ENCODE measurements around the gene PSG11.
"Not testable (repeated sequence)": the region's sequence is repeated elsewhere in the genome, so short reads cannot be mapped to it uniquely, and the experiment has no call there.

PSG11 gene

GRCh38 chr19:43022098-43022497 lies 4.2 kb downstream of the PSG11 start:
- not testable (repeated sequence) for H3K9me3 ChIP-seq (ENCODE audit: control insufficient read depth, low read length); H3K27me3 ChIP-seq (ENCODE audit: control insufficient read depth, insufficient read depth, low read length); H3K4me3 ChIP-seq (ENCODE audit: low read length); H3K36me3 ChIP-seq (ENCODE audit: control insufficient read depth, insufficient read depth, low read length); H3K4me1 ChIP-seq (ENCODE audit: control insufficient read depth, insufficient read depth, low read length); H3K9ac ChIP-seq (ENCODE audit: low read length)

GRCh38 chr19:43021629-43022028 lies 4.6 kb downstream of the PSG11 start:
- H3K36me3 ChIP-seq (ENCODE audit: control insufficient read depth, insufficient read depth, low read length); H3K9ac ChIP-seq (ENCODE audit: low read length); H3K4me1 ChIP-seq (ENCODE audit: control insufficient read depth, insufficient read depth, low read length); H3K9me3 ChIP-seq (ENCODE audit: control insufficient read depth, low read length); H3K4me3 ChIP-seq (ENCODE audit: low read length); H3K27me3 ChIP-seq (ENCODE audit: control insufficient read depth, insufficient read depth, low read length): not testable (repeated sequence)

DNA sequence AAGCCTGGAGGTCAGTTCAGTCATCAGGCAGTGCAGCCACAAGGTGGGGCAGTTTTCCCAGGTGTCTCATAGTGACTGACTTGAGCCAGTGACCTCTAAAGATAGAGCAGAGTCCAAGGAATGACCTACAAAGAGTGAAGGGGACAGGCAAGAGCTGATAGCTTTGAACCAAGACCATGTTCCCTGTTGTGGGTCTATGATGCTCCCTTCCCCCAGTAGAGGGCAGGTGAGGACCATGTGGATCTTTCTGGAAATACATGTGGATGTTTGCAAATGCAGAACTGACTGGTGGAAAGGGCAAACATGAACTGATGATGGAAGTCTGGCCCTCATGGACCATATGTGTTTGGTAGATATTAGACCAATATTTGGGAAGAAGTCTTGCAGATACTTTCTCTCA lies 6.7 kb downstream of the PSG11 start:
- not testable (repeated sequence) for H3K9me3 ChIP-seq (ENCODE audit: control insufficient read depth, low read length); H3K4me3 ChIP-seq (ENCODE audit: low read length); H3K36me3 ChIP-seq (ENCODE audit: control insufficient read depth, insufficient read depth, low read length); H3K27me3 ChIP-seq (ENCODE audit: control insufficient read depth, insufficient read depth, low read length); H3K9ac ChIP-seq (ENCODE audit: low read length); H3K4me1 ChIP-seq (ENCODE audit: control insufficient read depth, insufficient read depth, low read length)

DNA sequence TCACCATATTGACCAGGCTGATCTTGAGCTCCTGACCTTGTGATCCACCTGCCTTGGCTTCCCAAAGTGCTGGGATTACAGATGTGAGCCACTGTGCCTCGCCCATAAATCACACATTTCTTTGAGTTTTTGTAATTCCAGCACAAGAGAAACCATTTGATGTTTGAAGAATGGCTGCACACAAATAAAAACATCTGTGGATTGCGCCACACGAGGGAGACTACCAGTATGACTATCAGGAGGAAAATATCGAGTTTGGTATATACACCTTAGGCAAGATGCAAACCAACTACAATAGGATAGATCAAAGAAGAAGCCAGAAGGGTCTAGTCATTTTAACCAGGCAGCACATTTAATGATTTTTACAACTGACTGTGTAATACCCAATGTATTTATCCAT lies 20.4 kb downstream of the PSG11 start:
- not testable (repeated sequence) for H3K4me1 ChIP-seq (ENCODE audit: control insufficient read depth, insufficient read depth, low read length); H3K27me3 ChIP-seq (ENCODE audit: control insufficient read depth, insufficient read depth, low read length); H3K9ac ChIP-seq (ENCODE audit: low read length); H3K4me3 ChIP-seq (ENCODE audit: low read length); H3K9me3 ChIP-seq (ENCODE audit: control insufficient read depth, low read length); H3K36me3 ChIP-seq (ENCODE audit: control insufficient read depth, insufficient read depth, low read length)

DNA sequence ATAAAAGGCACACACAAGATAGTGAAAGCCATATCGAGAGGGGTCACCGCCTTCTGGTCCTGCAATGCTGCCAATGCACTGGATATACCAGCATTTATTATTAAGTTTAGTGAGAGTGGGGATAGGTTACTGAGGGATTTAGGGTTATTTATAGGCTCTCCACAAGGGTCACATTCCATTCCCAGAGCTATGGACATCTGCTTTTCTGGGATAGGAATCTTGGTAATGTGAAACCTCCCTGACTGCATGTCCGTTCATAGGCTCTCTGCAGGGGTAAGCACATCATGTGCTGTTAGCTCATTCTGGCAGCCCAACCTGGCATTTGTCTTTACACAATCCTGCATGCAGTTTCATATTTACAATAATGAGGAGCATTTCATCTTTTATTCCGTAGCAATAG lies 21.4 kb downstream of the PSG11 start:
- not testable (repeated sequence) for H3K9ac ChIP-seq (ENCODE audit: low read length); H3K4me3 ChIP-seq (ENCODE audit: low read length); H3K27me3 ChIP-seq (ENCODE audit: control insufficient read depth, insufficient read depth, low read length); H3K9me3 ChIP-seq (ENCODE audit: control insufficient read depth, low read length); H3K4me1 ChIP-seq (ENCODE audit: control insufficient read depth, insufficient read depth, low read length); H3K36me3 ChIP-seq (ENCODE audit: control insufficient read depth, insufficient read depth, low read length)

DNA sequence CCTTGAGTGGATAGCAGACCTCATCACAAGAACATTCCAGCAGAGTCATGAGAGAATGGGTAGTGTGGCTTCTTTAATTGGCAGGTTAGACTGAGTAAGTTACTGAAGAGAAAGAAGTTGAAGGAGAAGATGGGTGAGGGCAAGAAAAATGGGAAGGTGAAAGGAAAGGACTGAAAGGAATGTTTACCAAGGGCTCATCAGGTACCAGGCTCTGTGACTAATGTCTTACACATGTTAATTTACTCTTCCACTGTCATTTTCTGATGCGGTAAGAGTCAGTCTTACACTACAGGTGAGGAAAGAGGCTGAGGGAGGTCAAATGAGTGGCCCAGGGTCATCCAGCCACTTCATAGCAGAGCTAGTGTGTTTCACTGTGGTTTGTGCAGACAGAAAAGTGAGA lies 22.6 kb downstream of the PSG11 start:
- not testable (repeated sequence) for H3K4me1 ChIP-seq (ENCODE audit: control insufficient read depth, insufficient read depth, low read length); H3K9ac ChIP-seq (ENCODE audit: low read length); H3K27me3 ChIP-seq (ENCODE audit: control insufficient read depth, insufficient read depth, low read length); H3K4me3 ChIP-seq (ENCODE audit: low read length); H3K36me3 ChIP-seq (ENCODE audit: control insufficient read depth, insufficient read depth, low read length); H3K9me3 ChIP-seq (ENCODE audit: control insufficient read depth, low read length)

- H3K9me3 ChIP-seq (ENCODE audit: control insufficient read depth, low read length); H3K9ac ChIP-seq (ENCODE audit: low read length); H3K4me1 ChIP-seq (ENCODE audit: control insufficient read depth, insufficient read depth, low read length); H3K27me3 ChIP-seq (ENCODE audit: control insufficient read depth, insufficient read depth, low read length); H3K4me3 ChIP-seq (ENCODE audit: low read length); H3K36me3 ChIP-seq (ENCODE audit: control insufficient read depth, insufficient read depth, low read length): not testable (repeated sequence)
Observed at GRCh38 chr19:43002948-43003347, 23.3 kb downstream of the PSG11 start.

DNA sequence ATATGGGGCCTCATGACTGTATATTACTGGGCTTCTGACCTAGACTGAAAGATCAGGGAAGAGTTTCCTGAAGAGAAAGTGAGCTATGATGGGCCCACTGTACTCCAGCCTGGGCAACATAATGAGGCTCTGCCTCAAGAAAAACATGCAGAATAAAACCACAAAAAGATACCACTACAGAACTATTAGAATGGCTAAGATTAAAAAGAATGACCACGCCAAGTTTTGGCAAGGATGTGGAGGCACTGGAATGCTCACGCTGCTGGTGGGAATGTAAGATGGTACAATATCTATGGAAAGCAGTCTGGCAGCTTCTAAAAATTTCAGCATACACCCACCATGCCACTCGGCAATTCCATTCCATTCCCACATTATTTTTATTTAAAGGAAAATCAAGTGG lies 30.1 kb downstream of the PSG11 start:
- not testable (repeated sequence) for H3K4me1 ChIP-seq (ENCODE audit: control insufficient read depth, insufficient read depth, low read length); H3K27me3 ChIP-seq (ENCODE audit: control insufficient read depth, insufficient read depth, low read length); H3K4me3 ChIP-seq (ENCODE audit: low read length); H3K36me3 ChIP-seq (ENCODE audit: control insufficient read depth, insufficient read depth, low read length); H3K9ac ChIP-seq (ENCODE audit: low read length); H3K9me3 ChIP-seq (ENCODE audit: control insufficient read depth, low read length)

DNA sequence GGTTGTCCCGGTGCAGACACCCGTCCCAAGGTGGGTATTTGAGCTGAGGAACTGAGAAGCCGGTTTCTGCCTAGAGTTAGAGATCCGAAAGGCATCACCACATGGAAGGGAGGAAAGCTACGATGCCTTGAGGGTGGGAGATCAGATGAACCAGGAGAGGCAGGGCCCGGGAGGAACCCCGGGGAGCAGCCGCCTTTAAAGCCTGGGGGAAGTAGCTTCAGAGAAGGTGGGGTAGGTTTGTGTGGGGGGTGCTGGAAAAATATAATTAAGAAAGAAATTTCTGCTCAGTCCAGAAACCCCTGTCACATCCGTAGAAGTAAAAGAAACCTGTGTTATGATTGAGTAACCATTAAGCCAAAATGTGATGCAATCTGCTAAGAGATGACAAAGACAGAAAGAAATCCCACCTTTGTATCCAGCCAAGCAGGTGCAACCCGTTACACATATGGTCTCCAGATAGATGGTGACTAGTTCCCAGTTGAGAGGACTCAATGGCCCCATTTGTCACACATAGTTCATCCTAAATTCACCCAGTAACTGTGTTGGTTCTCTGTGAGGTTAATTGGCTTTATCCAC lies 34.2 kb downstream of the PSG11 start:
- not testable (repeated sequence) for H3K36me3 ChIP-seq (ENCODE audit: control insufficient read depth, insufficient read depth, low read length); H3K4me1 ChIP-seq (ENCODE audit: control insufficient read depth, insufficient read depth, low read length); H3K27me3 ChIP-seq (ENCODE audit: control insufficient read depth, insufficient read depth, low read length); H3K9ac ChIP-seq (ENCODE audit: low read length); H3K4me3 ChIP-seq (ENCODE audit: low read length); H3K9me3 ChIP-seq (ENCODE audit: control insufficient read depth, low read length)

DNA sequence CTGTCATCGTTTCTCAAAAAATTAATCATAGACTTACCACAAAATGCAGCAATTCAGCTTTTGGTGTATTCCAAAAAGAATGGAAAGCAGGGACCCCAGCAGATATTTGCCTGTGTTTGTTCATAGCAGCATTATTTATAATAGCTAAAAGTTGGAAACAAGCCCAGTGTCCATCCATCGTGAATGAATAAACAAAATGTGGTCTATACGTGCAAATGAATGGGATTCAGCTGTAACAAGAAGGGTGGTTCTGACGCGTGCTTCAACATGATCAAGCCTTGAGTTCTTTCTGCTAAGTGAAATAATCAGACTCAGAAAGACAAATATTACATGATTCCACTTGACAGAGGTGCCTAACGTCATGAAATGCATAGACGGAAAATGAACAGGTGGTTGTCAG lies 36.4 kb downstream of the PSG11 start:
- no peaks in the 10 kb centered on the region for H3K36me3 ChIP-seq (ENCODE audit: control insufficient read depth, insufficient read depth, low read length)
- H3K9me3 ChIP-seq (ENCODE audit: control insufficient read depth, low read length) = no peaks in the 10 kb centered on the region
- H3K4me1 ChIP-seq (ENCODE audit: control insufficient read depth, insufficient read depth, low read length) = no peaks in the 10 kb centered on the region
- no peak overlapping the region for H3K9ac ChIP-seq (ENCODE audit: low read length)
- H3K27me3 ChIP-seq (ENCODE audit: control insufficient read depth, insufficient read depth, low read length) = no peaks in the 10 kb centered on the region
- no peak overlapping the region for H3K4me3 ChIP-seq (ENCODE audit: low read length)

DNA sequence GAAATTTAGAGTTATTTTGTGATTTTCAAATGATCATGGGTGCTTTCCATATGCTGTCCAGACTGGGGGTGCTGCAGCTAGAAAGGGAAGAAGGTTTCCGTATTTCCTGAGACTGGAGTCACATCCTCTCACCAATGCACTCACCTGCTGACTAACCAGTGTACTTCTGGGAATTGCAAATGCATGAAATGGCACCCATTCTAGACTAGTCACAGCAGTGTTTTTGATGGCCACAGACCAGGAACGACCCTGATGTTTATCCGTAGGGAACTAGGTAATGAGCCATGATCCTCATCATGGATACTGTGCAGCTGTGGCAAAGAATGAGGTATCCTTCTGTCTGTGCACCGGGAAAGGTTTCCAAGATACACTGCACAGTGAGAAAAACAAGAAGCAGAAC lies 37.1 kb downstream of the PSG11 start:
- H3K4me3 ChIP-seq (ENCODE audit: low read length); H3K9ac ChIP-seq (ENCODE audit: low read length); H3K4me1 ChIP-seq (ENCODE audit: control insufficient read depth, insufficient read depth, low read length); H3K36me3 ChIP-seq (ENCODE audit: control insufficient read depth, insufficient read depth, low read length); H3K9me3 ChIP-seq (ENCODE audit: control insufficient read depth, low read length); H3K27me3 ChIP-seq (ENCODE audit: control insufficient read depth, insufficient read depth, low read length): not testable (repeated sequence)

- not testable (repeated sequence) for H3K4me3 ChIP-seq (ENCODE audit: low read length); H3K4me1 ChIP-seq (ENCODE audit: control insufficient read depth, insufficient read depth, low read length); H3K36me3 ChIP-seq (ENCODE audit: control insufficient read depth, insufficient read depth, low read length); H3K27me3 ChIP-seq (ENCODE audit: control insufficient read depth, insufficient read depth, low read length); H3K9me3 ChIP-seq (ENCODE audit: control insufficient read depth, low read length); H3K9ac ChIP-seq (ENCODE audit: low read length)
Observed at GRCh38 chr19:42988206-42988605, 38.1 kb downstream of the PSG11 start.

DNA sequence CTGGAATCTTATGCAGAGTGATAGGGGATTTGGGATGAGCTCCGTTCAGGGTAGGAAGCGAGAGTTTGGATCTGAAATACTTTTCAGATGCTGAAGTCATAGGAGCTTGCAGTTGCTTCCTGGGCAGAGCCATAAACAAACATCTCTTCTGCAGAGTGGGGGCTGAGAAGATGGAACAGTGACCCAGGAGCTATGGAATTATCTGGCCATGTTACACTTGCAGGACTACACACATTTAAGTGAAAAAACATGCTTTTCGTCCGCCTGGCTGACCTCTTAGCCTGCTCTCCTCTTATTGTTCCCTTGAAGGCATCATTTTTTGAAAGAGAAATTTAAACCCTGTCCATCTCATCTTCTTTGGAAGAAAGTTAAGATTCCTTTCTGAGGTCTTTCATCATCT lies 40.7 kb downstream of the PSG11 start:
- H3K4me1 ChIP-seq (ENCODE audit: control insufficient read depth, insufficient read depth, low read length) = no peaks in the 10 kb centered on the region
- no peak overlapping the region for H3K9ac ChIP-seq (ENCODE audit: low read length)
- no peaks in the 10 kb centered on the region for H3K36me3 ChIP-seq (ENCODE audit: control insufficient read depth, insufficient read depth, low read length)
- no peak overlapping the region for H3K4me3 ChIP-seq (ENCODE audit: low read length)
- H3K27me3 ChIP-seq (ENCODE audit: control insufficient read depth, insufficient read depth, low read length) = no peaks in the 10 kb centered on the region
- H3K9me3 ChIP-seq (ENCODE audit: control insufficient read depth, low read length) = no peaks in the 10 kb centered on the region
